A549 (cell line): ENCODE measurements around the gene UTP18. TPM values are rescaled to one million over a fixed set of nuclear protein-coding genes. Genes with fewer than 3 reads are reported as not detected.
"Not testable (repeated sequence)": the region's sequence is repeated elsewhere in the genome, so short reads cannot be mapped to it uniquely, and the experiment has no call there.

Source experiments
- ATAC-seq, 2 experiments: fragments of 200-7000 bp in 1 of 2; fragments of >200 bp in 1 of 2; cut with Nextera tagmentation in 1 of 2; cut with Tn5 transposase in 1 of 2; 3 replicates each; pipeline versions ENCODE4 v1.8.0 to v1.9.1; 2018 to 2020; ENCODE audit warnings: mild to moderate bottlenecking in 1 of 2, moderate library complexity in 1 of 2
- CTCF ChIA-PET: fragments of 300-600 bp; sonication (Branson Sonifier 250); formaldehyde crosslinking; extraction: SDS; loops from one replicate; lab custom pipeline; 2021; ENCODE audit warnings: antibody characterized with exemption, inconsistent platforms; lab: Yijun Ruan, JAX
- POLR2A ChIA-PET: fragments of 350-600 bp; formaldehyde crosslinking; extraction: SDS; loops from one replicate; lab custom pipeline; 2021; ENCODE audit warnings: antibody characterized with exemption, inconsistent platforms; lab: Yijun Ruan, JAX
- DNase-seq, 2 experiments: peaks; one replicate each; pipeline versions ENCODE4 v3.0.0 to v3.0.0-alpha.2; 2011 to 2016; ENCODE audit warnings: low read depth in 1 of 2, low spot score in 1 of 2
- FAIRE-seq: peaks from 2 replicates; lab custom pipeline; 2011; peaks lifted over from hg19 to GRCh38; lab: Jason Lieb, UNC
- H3K27ac ChIP-seq, 2 experiments: fragments of >200 bp; sonication (Bioruptor Twin); formaldehyde crosslinking; 3 replicates each; pipeline ENCODE4 v1.5.1; 2016 to 2017
- H3K4me1 ChIP-seq: fragments of >200 bp; sonication (Bioruptor Twin); formaldehyde crosslinking; 3 replicates; pipeline ENCODE4 v1.6.1; 2016
- H3K4me2 ChIP-seq: fragments of >200 bp; sonication (Bioruptor Twin); formaldehyde crosslinking; 3 replicates; pipeline ENCODE4 v1.6.1; 2016
- H3K4me3 ChIP-seq: fragments of >200 bp; sonication (Bioruptor Twin); formaldehyde crosslinking; 3 replicates; pipeline ENCODE4 v1.5.1; 2016
- H3K9me3 ChIP-seq: fragments of >200 bp; sonication (Bioruptor Twin); formaldehyde crosslinking; 3 replicates; pipeline ENCODE4 v1.6.1; 2016
- BHLHE40 ChIP-seq: IDR thresholded peaks from 2 replicates; pipeline ENCODE4 v1.6.1; 2012; ENCODE audit warnings: low read depth, low read length, inconsistent platforms
- CBX2 ChIP-seq: fragments of 200-600 bp; sonication (generic); IDR thresholded peaks from 2 replicates; pipeline ENCODE4 v1.6.1; 2016; ENCODE audit warnings: low read depth, mild to moderate bottlenecking, borderline replicate concordance
- HDAC2 ChIP-seq: fragments of 200-600 bp; sonication (generic); IDR thresholded peaks from 2 replicates; pipeline ENCODE4 v1.6.1; 2016
- HEYL ChIP-seq: fragments of 250-450 bp; sonication (Bioruptor Pico); IDR thresholded peaks from 2 replicates; pipeline ENCODE4 v1.8.0; 2021; ENCODE audit warnings: mild to moderate bottlenecking, moderate library complexity
- HOXB5 ChIP-seq: fragments of 250-450 bp; sonication (Bioruptor Pico); IDR thresholded peaks from 2 replicates; pipeline ENCODE4 v1.5.0; 2020; ENCODE audit warnings: mild to moderate bottlenecking, moderate library complexity
- JUNB ChIP-seq: fragments of >200 bp; sonication (Bioruptor Twin); formaldehyde crosslinking; IDR thresholded peaks from 2 replicates; pipeline ENCODE4 v1.6.1; 2016
- KDM1A ChIP-seq: fragments of 200-600 bp; sonication (generic); IDR thresholded peaks from 2 replicates; pipeline ENCODE4 v1.6.1; 2016; ENCODE audit warnings: low read depth, mild to moderate bottlenecking
- KDM5A ChIP-seq: fragments of 200-600 bp; sonication (generic); IDR thresholded peaks from 2 replicates; pipeline ENCODE4 v1.6.1; 2016; ENCODE audit warnings: antibody characterized with exemption, mild to moderate bottlenecking
- MAFK ChIP-seq: fragments of 450-650 bp; IDR thresholded peaks from 2 replicates; pipeline ENCODE4 v1.6.1; 2014; ENCODE audit not compliant: partially characterized antibody
- PHF8 ChIP-seq: fragments of 200-600 bp; sonication (generic); IDR thresholded peaks from 2 replicates; pipeline ENCODE4 v1.6.1; 2016; ENCODE audit warnings: low read depth, mild to moderate bottlenecking, antibody characterized with exemption, moderate library complexity, borderline replicate concordance
- RFX5 ChIP-seq: fragments of 450-650 bp; IDR thresholded peaks from 2 replicates; pipeline ENCODE4 v1.7.1; 2014; ENCODE audit warnings: antibody characterized with exemption, mild to moderate bottlenecking, moderate library complexity
- RNF2 ChIP-seq: fragments of 200-600 bp; sonication (generic); IDR thresholded peaks from 2 replicates; pipeline ENCODE4 v1.6.1; 2016; ENCODE audit warnings: low read depth, mild to moderate bottlenecking, antibody characterized with exemption, moderate library complexity, borderline replicate concordance
- TFCP2L1 ChIP-seq: fragments of 250-450 bp; sonication (Bioruptor Pico); IDR thresholded peaks from 2 replicates; pipeline ENCODE4 v1.5.0; 2021; ENCODE audit warnings: mild to moderate bottlenecking
- ZFP36 ChIP-seq: fragments of 450-650 bp; IDR thresholded peaks from 2 replicates; pipeline ENCODE4 v1.6.1; 2014; ENCODE audit warnings: borderline replicate concordance; ENCODE audit not compliant: partially characterized antibody
- ZSCAN20 ChIP-seq: fragments of 250-450 bp; sonication (Bioruptor Pico); IDR thresholded peaks from 2 replicates; pipeline ENCODE4 v1.8.0; 2022; ENCODE audit warnings: mild to moderate bottlenecking, moderate library complexity
- WGBS: methylation state at CpG from one replicate; pipeline ENCODE4 v1.1.6; 2017; ENCODE audit errors: missing lambda C conversion rate; 5-methylcytosine and 5-hydroxymethylcytosine counted together
- polyA plus RNA-seq, 4 experiments: library from polyadenylated mRNA; depleted of rRNA in 3 of 4; stranded (reverse); fragments of >200 nt; fragmentation: RNase III in 1 of 4; extraction: RNeasy Plus Mini Kit Qiagen cat#74134 plus additional on column Dnase treatment in 1 of 4; gene quantifications; 2 replicates in 3 of 4; 3 replicates in 1 of 4; pipeline ENCODE4 v1.2.3, GENCODE V29; 2011 to 2017
- TF ChIP-seq, protein P1 (sequence below): IDR thresholded peaks from 2 replicates; pipeline ENCODE4 v1.6.1; 2012; ENCODE audit warnings: low read depth, borderline replicate concordance
- TF ChIP-seq, protein P2 (sequence below): fragments of >200 bp; sonication (Bioruptor Twin); formaldehyde crosslinking; IDR thresholded peaks from 2 replicates; pipeline ENCODE4 v1.6.1; 2016

Gene UTP18
- polyA plus RNA-seq, 2 of the 4 experiments (the other 2 are of a cell fraction), result 79.1 to 96.7 TPM

GRCh38 chr17:51224402-51225262 lies 35.7 kb upstream of the UTP18 start:
- ATAC-seq, result no peak
- no peak overlapping the region for H3K4me3 ChIP-seq
- WGBS, result 64% methylated on average over 10 of the region's 10 CpGs
- POLR2A ChIA-PET, result no interaction called here
- H3K9me3 ChIP-seq, result no peaks in the 10 kb centered on the region
- TF ChIP-seq RFX5 (no peak), RNF2 (no peak), ZFP36 (no peak), BHLHE40 (no peak), KDM1A (no peak), TFCP2L1 (no peak), HOXB5 (CRISPR knock-in tag) (no peak), ZSCAN20 (CRISPR knock-in tag) (no peak), JUNB (no peak), CBX2 (no peak)
- TF ChIP-seq, protein P1, sequence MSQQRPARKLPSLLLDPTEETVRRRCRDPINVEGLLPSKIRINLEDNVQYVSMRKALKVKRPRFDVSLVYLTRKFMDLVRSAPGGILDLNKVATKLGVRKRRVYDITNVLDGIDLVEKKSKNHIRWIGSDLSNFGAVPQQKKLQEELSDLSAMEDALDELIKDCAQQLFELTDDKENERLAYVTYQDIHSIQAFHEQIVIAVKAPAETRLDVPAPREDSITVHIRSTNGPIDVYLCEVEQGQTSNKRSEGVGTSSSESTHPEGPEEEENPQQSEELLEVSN, result no peak
- TF ChIP-seq, protein P2, sequence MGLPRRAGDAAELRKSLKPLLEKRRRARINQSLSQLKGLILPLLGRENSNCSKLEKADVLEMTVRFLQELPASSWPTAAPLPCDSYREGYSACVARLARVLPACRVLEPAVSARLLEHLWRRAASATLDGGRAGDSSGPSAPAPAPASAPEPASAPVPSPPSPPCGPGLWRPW, result no peak
- H3K4me2 ChIP-seq, result no peak overlapping the region
- H3K4me1 ChIP-seq, result 0 out of 3 replicates have a peak, but pooled peaks cover 3% of the 10 kb centered on the region
- no peak overlapping the region for H3K27ac ChIP-seq
- CTCF ChIA-PET, result interaction anchor here (1.8 kb wide), 1 partner anchor 16 kb away, joined by 4 read pairs; no protein-coding TSS in a partner anchor
- peak; percentile 13 for FAIRE-seq
- no peak for DNase-seq

GRCh38 chr17:51225523-51225922 lies 34.8 kb upstream of the UTP18 start:
- CTCF ChIA-PET, H3K9me3 ChIP-seq, ATAC-seq, H3K4me3 ChIP-seq, POLR2A ChIA-PET, DNase-seq, H3K4me2 ChIP-seq, FAIRE-seq, H3K4me1 ChIP-seq, H3K27ac ChIP-seq: not testable (repeated sequence)
- 97% methylated on average over 7 of the region's 7 CpGs for WGBS

DNA sequence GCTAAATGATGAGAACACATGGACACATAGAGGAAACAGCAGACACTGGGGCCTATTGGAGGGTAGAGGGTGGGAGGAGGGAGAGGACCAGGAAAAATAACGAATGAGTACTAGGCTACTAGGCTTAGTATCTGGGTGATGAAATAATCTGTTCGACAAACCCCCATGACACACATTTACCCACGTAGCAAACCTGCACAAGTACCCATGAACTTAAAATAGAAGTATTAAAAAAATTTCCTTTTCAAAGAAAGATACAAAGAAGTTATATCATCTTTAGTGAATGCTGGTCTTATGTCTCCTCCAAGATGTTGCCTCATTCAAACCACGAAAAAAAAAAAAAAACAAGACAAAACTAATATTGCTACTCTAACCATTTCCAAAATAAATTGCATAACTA lies 32.2 kb upstream of the UTP18 start:
- ChIA-PET CTCF (no interaction called here), POLR2A (no interaction called here)
- ATAC-seq (no peak), FAIRE-seq (no peak), DNase-seq (no peak)
- TF ChIP-seq HOXB5 (CRISPR knock-in tag) (no peak), CBX2 (no peak)
- no peak overlapping the region for H3K27ac ChIP-seq
- 76% methylated on average over 4 of the region's 4 CpGs for WGBS
- H3K4me2 ChIP-seq, result no peak overlapping the region
- no peaks in the 10 kb centered on the region for H3K9me3 ChIP-seq
- H3K4me1 ChIP-seq, result 0 out of 3 replicates have a peak, but pooled peaks cover 3% of the 10 kb centered on the region
- no peak overlapping the region for H3K4me3 ChIP-seq

- Histone ChIP-seq H3K4me3 (no peak overlapping the region), H3K9me3 (no peaks in the 10 kb centered on the region), H3K27ac (no peak overlapping the region), H3K4me1 (0 out of 3 replicates have a peak, but pooled peaks cover 3% of the 10 kb centered on the region), H3K4me2 (no peak overlapping the region)
- ATAC-seq (no peak), DNase-seq (no peak), FAIRE-seq (no peak)
- CTCF ChIA-PET, result interaction anchor here (0.7 to 1.1 kb wide), 2 partner anchors 20 to 60 kb away, joined by 3 read pairs; no protein-coding TSS in a partner anchor
- POLR2A ChIA-PET, result no interaction called here
- WGBS, result 97% methylated on average over 3 of the region's 3 CpGs
- TF ChIP-seq HDAC2, result no peak
- no peak for TF ChIP-seq PHF8
- no peak for TF ChIP-seq RNF2
- TF ChIP-seq KDM5A, result no peak
- no peak for TF ChIP-seq HEYL (CRISPR knock-in tag)
- TF ChIP-seq CBX2, result no peak
- peak; percentile 72 for TF ChIP-seq MAFK
Observed at GRCh38 chr17:51229889-51230288, 30.5 kb upstream of the UTP18 start.
